B cell (primary cell): ENCODE results near the gene RASSF4.

Experiments
- EZH2 ChIP-seq: IDR thresholded peaks from 2 replicates; pipeline ENCODE4 v1.6.1; 2012; ENCODE audit warnings: borderline replicate concordance, low read depth, mild to moderate bottlenecking, moderate library complexity, low read length; ENCODE audit not compliant: insufficient read depth, poor library complexity, severe bottlenecking
- TF ChIP-seq, protein P1 (sequence below): fragments of 200-600 bp; IDR thresholded peaks from one replicate; pipeline ENCODE4 v1.8.0; 2022; ENCODE audit warnings: antibody characterized with exemption, mild to moderate bottlenecking

- TF ChIP-seq, protein P1, sequence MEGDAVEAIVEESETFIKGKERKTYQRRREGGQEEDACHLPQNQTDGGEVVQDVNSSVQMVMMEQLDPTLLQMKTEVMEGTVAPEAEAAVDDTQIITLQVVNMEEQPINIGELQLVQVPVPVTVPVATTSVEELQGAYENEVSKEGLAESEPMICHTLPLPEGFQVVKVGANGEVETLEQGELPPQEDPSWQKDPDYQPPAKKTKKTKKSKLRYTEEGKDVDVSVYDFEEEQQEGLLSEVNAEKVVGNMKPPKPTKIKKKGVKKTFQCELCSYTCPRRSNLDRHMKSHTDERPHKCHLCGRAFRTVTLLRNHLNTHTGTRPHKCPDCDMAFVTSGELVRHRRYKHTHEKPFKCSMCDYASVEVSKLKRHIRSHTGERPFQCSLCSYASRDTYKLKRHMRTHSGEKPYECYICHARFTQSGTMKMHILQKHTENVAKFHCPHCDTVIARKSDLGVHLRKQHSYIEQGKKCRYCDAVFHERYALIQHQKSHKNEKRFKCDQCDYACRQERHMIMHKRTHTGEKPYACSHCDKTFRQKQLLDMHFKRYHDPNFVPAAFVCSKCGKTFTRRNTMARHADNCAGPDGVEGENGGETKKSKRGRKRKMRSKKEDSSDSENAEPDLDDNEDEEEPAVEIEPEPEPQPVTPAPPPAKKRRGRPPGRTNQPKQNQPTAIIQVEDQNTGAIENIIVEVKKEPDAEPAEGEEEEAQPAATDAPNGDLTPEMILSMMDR: no peak
- no peak for TF ChIP-seq EZH2
These were observed 6.8 kb upstream of the RASSF4 start for GRCh38 chr10:44952779-44953231.
